K562 (cell line): ENCODE data around the gene NUP210. TPM values are rescaled to one million over a fixed set of nuclear protein-coding genes. Genes with fewer than 3 reads are reported as not detected.

ENCODE experiments used
- ADNP ChIP-seq: fragments of 200-800 bp; sonication (Bioruptor generic); IDR thresholded peaks from 2 replicates; pipeline ENCODE4 v1.6.1; 2016; ENCODE audit warnings: missing genetic modification characterization, missing compliant biosample characterization
- CHD2 ChIP-seq: IDR thresholded peaks from 2 replicates; pipeline ENCODE4 v1.6.1; 2011; ENCODE audit warnings: low read depth, low read length
- FOS ChIP-seq: IDR thresholded peaks from 3 replicates; pipeline ENCODE4 v1.6.1; 2011; ENCODE audit not compliant: insufficient read length; ENCODE audit errors: extremely low read depth
- MTA2 ChIP-seq: fragments of 450-650 bp; IDR thresholded peaks from 2 replicates; pipeline ENCODE4 v1.6.1; 2016; ENCODE audit warnings: low read depth
- NR3C1 ChIP-seq: sonication (generic); formaldehyde crosslinking; IDR thresholded peaks from 2 replicates; pipeline ENCODE4 v1.8.1; 2022; ENCODE audit warnings: missing genetic modification reagents
- OTX1 ChIP-seq: fragments of 450-650 bp; formaldehyde crosslinking; IDR thresholded peaks from 2 replicates; pipeline ENCODE4 v1.4.0; 2022; ENCODE audit warnings: mild to moderate bottlenecking
- POLR2A ChIP-seq: fragments of 450-650 bp; conservative IDR thresholded peaks from 2 replicates; pipeline ENCODE4 v1.6.1; 2016
- RAD51 ChIP-seq: fragments of 450-650 bp; IDR thresholded peaks from 2 replicates; pipeline ENCODE4 v1.7.1; 2016; ENCODE audit warnings: low read depth, mild to moderate bottlenecking, borderline replicate concordance
- RCOR1 ChIP-seq, 2 experiments: IDR thresholded peaks; 2 replicates each; pipeline ENCODE4 v1.6.1; 2012; ENCODE audit warnings: low read depth in 2 of 2, low read length in 2 of 2, borderline replicate concordance in 1 of 2, improper control_type of control experiment in 1 of 2
- SMAD2 ChIP-seq: fragments of 150-350 bp; IDR thresholded peaks from 2 replicates; pipeline ENCODE4 v1.6.1; 2014; ENCODE audit warnings: low read depth, mild to moderate bottlenecking, low read length
- SPI1 ChIP-seq: IDR thresholded peaks from 2 replicates; pipeline ENCODE4 v1.6.1; 2011; ENCODE audit warnings: low read depth, low read length, control low read depth, borderline replicate concordance
- ZNF12 ChIP-seq: sonication (generic); formaldehyde crosslinking; IDR thresholded peaks from 2 replicates; pipeline ENCODE4 v1.4.0; 2020; ENCODE audit warnings: mild to moderate bottlenecking, missing genetic modification reagents
- polyA plus RNA-seq, 8 experiments: library from polyadenylated mRNA; depleted of rRNA in 4 of 8; stranded (reverse) in 5 of 8; unstranded in 3 of 8; fragments of >200 nt; fragmentation: Nextera tagmentation in 2 of 8; fragmentation: Illumina TruSeq in 1 of 8; extraction: Ambion mirVana in 2 of 8; extraction: Trizol in 1 of 8; gene quantifications; 2 replicates each; pipeline versions ENCODE4 v1.2.1 to v1.2.3, GENCODE V29; 2011 to 2014; ENCODE audit warnings: inconsistent platforms in 1 of 8, missing spikeins in 1 of 8
- total RNA-seq, 7 experiments: library from RNA; depleted of rRNA in 6 of 7; stranded (reverse); fragments of >200 nt in 6 of 7; fragmentation: Illumina TruSeq in 2 of 7; extraction: Trizol in 2 of 7; gene quantifications; 2 replicates each; pipeline versions ENCODE4 v1.2.1 to v1.2.3, GENCODE V29; 2011 to 2021; ENCODE audit warnings: low replicate concordance in 1 of 7
- TF ChIP-seq, protein P1 (sequence below): fragments of 250-450 bp; sonication (Bioruptor Pico); IDR thresholded peaks from 2 replicates; pipeline ENCODE4 v1.5.1; 2021; ENCODE audit warnings: mild to moderate bottlenecking

Gene NUP210
- total and polyA plus RNA-seq, 9 of the 15 experiments (the other 6 are each of a cell fraction or from before 2014, with no cell fraction given): 1.2 to 138 (median 44.0) TPM

DNA sequence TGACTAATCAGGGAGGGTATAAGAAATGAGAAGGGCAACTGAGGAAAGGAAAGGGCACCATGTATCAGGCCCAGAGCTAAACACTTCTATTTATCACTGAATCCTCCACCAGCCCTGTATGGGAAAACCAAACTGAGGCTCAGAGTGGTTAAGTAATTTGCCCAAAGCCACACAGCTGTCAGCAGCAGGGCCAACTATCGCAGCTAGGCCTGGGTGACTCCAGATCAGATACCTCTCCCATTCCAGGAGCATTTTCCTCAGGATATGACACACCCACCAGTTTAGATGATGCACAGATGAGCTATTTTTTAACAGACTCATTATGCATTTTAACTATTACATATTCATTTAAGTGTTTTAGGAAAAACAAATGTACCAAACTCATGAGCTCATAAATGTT lies 14.5 kb downstream of the NUP210 start (continued):
- TF ChIP-seq RCOR1 (IDR thresholded peaks at IDR 0.05; ENCODE audit: borderline replicate concordance in 1 of 2, low read depth in 2 of 2, low read length in 2 of 2) (peak; percentile 38 to 75; a peak in 3 of 4 replicates), FOS (no peak), OTX1 (CRISPR knock-in tag) (no peak), CHD2 (no peak), ADNP (peak; percentile 96), NR3C1 (CRISPR knock-in tag) (no peak), RAD51 (no peak), POLR2A (no peak), SMAD2 (no peak), SPI1 (no peak), ZNF12 (CRISPR knock-in tag) (no peak), MTA2 (no peak)
- TF ChIP-seq, protein P1, sequence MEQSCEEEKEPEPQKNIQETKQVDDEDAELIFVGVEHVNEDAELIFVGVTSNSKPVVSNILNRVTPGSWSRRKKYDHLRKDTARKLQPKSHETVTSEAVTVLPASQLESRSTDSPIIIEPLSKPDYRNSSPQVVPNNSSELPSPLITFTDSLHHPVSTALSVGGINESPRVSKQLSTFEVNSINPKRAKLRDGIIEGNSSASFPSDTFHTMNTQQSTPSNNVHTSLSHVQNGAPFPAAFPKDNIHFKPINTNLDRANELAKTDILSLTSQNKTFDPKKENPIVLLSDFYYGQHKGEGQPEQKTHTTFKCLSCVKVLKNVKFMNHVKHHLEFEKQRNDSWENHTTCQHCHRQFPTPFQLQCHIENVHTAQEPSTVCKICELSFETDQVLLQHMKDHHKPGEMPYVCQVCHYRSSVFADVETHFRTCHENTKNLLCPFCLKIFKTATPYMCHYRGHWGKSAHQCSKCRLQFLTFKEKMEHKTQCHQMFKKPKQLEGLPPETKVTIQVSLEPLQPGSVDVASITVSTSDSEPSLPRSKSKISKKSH: no peak
